ENCODE measurements around the gene RAB25.
A peak's percentile ranks its signal among the peaks of the same experiment; 100 is the strongest.

- peak; percentile 98 for TF ChIP-seq CTCF (IDR thresholded peaks at IDR 0.05)
- TF ChIP-seq ZFX (IDR thresholded peaks at IDR 0.05; ENCODE audit: borderline replicate concordance): no peak
These were observed 29.9 kb downstream of the RAB25 start for GRCh38 chr1:156090840-156091188.

Measured in 22Rv1 (cell line).